H9 (cell line): ENCODE data around the gene NTSR1. TPM values are rescaled to one million over a fixed set of nuclear protein-coding genes. Genes with fewer than 3 reads are reported as not detected.

Experiments
- DNase-seq: peaks from one replicate; pipeline ENCODE4 v3.0.0-alpha.2; 2017
- H2AFZ ChIP-seq: one replicate; pipeline ENCODE4 v1.6.1; 2013; ENCODE audit warnings: mild to moderate bottlenecking, low read length, control low read depth, moderate library complexity
- H2AK5ac ChIP-seq: 2 replicates; pipeline ENCODE4 v1.6.1; 2013; ENCODE audit warnings: low read length, control low read depth, mixed read lengths; ENCODE audit not compliant: insufficient read length
- H2BK120ac ChIP-seq: one replicate; pipeline ENCODE4 v1.6.1; 2013; ENCODE audit warnings: low read depth, mild to moderate bottlenecking, low read length, control low read depth, inconsistent platforms; ENCODE audit not compliant: poor library complexity, severe bottlenecking
- H2BK12ac ChIP-seq: 2 replicates; pipeline ENCODE4 v1.6.1; 2013; ENCODE audit warnings: low read length, control low read depth, mixed read lengths, low read depth; ENCODE audit not compliant: insufficient read length
- H2BK15ac ChIP-seq: 2 replicates; pipeline ENCODE4 v1.6.1; 2013; ENCODE audit warnings: low read depth, low read length, control low read depth
- H2BK20ac ChIP-seq: one replicate; pipeline ENCODE4 v1.6.1; 2013; ENCODE audit warnings: low read depth, mild to moderate bottlenecking, low read length, control low read depth, inconsistent platforms; ENCODE audit not compliant: poor library complexity, severe bottlenecking
- H2BK5ac ChIP-seq: 2 replicates; pipeline ENCODE4 v1.6.1; 2013; ENCODE audit warnings: low read length, control low read depth, mixed read lengths; ENCODE audit not compliant: insufficient read length
- H3K14ac ChIP-seq: 2 replicates; pipeline ENCODE4 v1.6.1; 2013; ENCODE audit warnings: low read length, control low read depth; ENCODE audit not compliant: insufficient read depth
- H3K18ac ChIP-seq: 2 replicates; pipeline ENCODE4 v1.6.1; 2013; ENCODE audit warnings: low read depth, mild to moderate bottlenecking, mixed read lengths, low read length, control low read depth; ENCODE audit not compliant: insufficient read length
- H3K23ac ChIP-seq: 2 replicates; pipeline ENCODE4 v1.6.1; 2013; ENCODE audit warnings: low read length, control low read depth, mixed read lengths, low read depth; ENCODE audit not compliant: insufficient read length
- H3K23me2 ChIP-seq: 2 replicates; pipeline ENCODE4 v1.6.1; 2013; ENCODE audit warnings: low read depth, mild to moderate bottlenecking, mixed read lengths, low read length, control low read depth; ENCODE audit not compliant: insufficient read length, poor library complexity, severe bottlenecking
- H3K27ac ChIP-seq: 2 replicates; pipeline ENCODE4 v1.5.1; 2013; ENCODE audit warnings: low read length, control low read depth, mixed read lengths, low read depth; ENCODE audit not compliant: insufficient read length
- H3K27me3 ChIP-seq: 2 replicates; pipeline ENCODE4 v1.6.1; 2013; ENCODE audit warnings: low read length, control low read depth, inconsistent platforms; ENCODE audit not compliant: insufficient read depth
- H3K4ac ChIP-seq: 2 replicates; pipeline ENCODE4 v1.6.1; 2013; ENCODE audit warnings: low read depth, mild to moderate bottlenecking, control low read depth, inconsistent platforms, low read length, moderate library complexity
- H3K4me1 ChIP-seq: 2 replicates; pipeline ENCODE4 v1.6.1; 2013; ENCODE audit warnings: low read length, control low read depth, inconsistent platforms; ENCODE audit not compliant: insufficient read depth
- H3K4me2 ChIP-seq: 2 replicates; pipeline ENCODE4 v1.6.1; 2013; ENCODE audit warnings: low read length, control low read depth, mixed read lengths; ENCODE audit not compliant: insufficient read length, insufficient read depth
- H3K56ac ChIP-seq: 2 replicates; pipeline ENCODE4 v1.6.1; 2013; ENCODE audit warnings: low read depth, mild to moderate bottlenecking, mixed read lengths, low read length, control low read depth; ENCODE audit not compliant: insufficient read length
- H3K79me1 ChIP-seq: 2 replicates; pipeline ENCODE4 v1.6.1; 2013; ENCODE audit warnings: low read depth, mild to moderate bottlenecking, moderate library complexity, low read length, control low read depth, inconsistent platforms; ENCODE audit not compliant: insufficient read depth, poor library complexity, severe bottlenecking
- H3K79me2 ChIP-seq: 2 replicates; pipeline ENCODE4 v1.6.1; 2013; ENCODE audit warnings: low read length, control low read depth, inconsistent platforms; ENCODE audit not compliant: insufficient read depth
- H3K9ac ChIP-seq: 2 replicates; pipeline ENCODE4 v1.6.1; 2013; ENCODE audit warnings: low read length, control low read depth, mixed read lengths; ENCODE audit not compliant: insufficient read length; ENCODE audit errors: extremely low read depth
- H3K9me3 ChIP-seq: one replicate; pipeline ENCODE4 v1.6.1; 2013; ENCODE audit warnings: low read depth, low read length, inconsistent platforms; ENCODE audit not compliant: control insufficient read depth
- H3T11ph ChIP-seq: one replicate; pipeline ENCODE4 v1.6.1; 2013; ENCODE audit warnings: mild to moderate bottlenecking, low read length, control low read depth, inconsistent platforms
- H4K20me1 ChIP-seq: one replicate; pipeline ENCODE4 v1.6.1; 2013; ENCODE audit not compliant: control insufficient read depth, insufficient read length, insufficient read depth
- H4K5ac ChIP-seq: 2 replicates; pipeline ENCODE4 v1.6.1; 2013; ENCODE audit warnings: low read depth, mild to moderate bottlenecking, mixed read lengths, low read length, control low read depth; ENCODE audit not compliant: insufficient read length
- H4K8ac ChIP-seq: replicated peaks from 2 replicates; pipeline ENCODE4 v1.6.1; 2013; ENCODE audit warnings: low read length, control low read depth, mixed read lengths, low read depth; ENCODE audit not compliant: insufficient read length
- H4K91ac ChIP-seq: 2 replicates; pipeline ENCODE4 v1.6.1; 2013; ENCODE audit warnings: low read depth, mild to moderate bottlenecking, moderate library complexity, mixed read lengths, low read length, control low read depth; ENCODE audit not compliant: insufficient read length
- H3K27ac Mint-ChIP-seq, 3 experiments: 2 replicates in 2 of 3; 3 replicates in 1 of 3; pipeline ENCODE4 v1.8.0; 2020 to 2021; ENCODE audit warnings: mixed read lengths in 3 of 3, mild to moderate bottlenecking in 1 of 3, moderate library complexity in 1 of 3
- H3K27me3 Mint-ChIP-seq: 2 replicates; pipeline ENCODE4 v1.8.0; 2021; ENCODE audit warnings: low read depth, mild to moderate bottlenecking, moderate library complexity, mixed read lengths
- H3K36me3 Mint-ChIP-seq, 3 experiments: 2 replicates in 2 of 3; 3 replicates in 1 of 3; pipeline ENCODE4 v1.8.0; 2020 to 2021; ENCODE audit warnings: low read depth in 3 of 3, mixed read lengths in 3 of 3; ENCODE audit not compliant: insufficient read depth in 1 of 3
- H3K4me1 Mint-ChIP-seq, 2 experiments: 2 replicates each; pipeline ENCODE4 v1.8.0; 2020; ENCODE audit warnings: mixed read lengths in 2 of 2
- H3K4me3 Mint-ChIP-seq, 2 experiments: 2 replicates in 1 of 2; 3 replicates in 1 of 2; pipeline ENCODE4 v1.8.0; 2020 to 2021; ENCODE audit warnings: mild to moderate bottlenecking in 2 of 2, mixed read lengths in 2 of 2, moderate library complexity in 1 of 2
- H3K9me3 Mint-ChIP-seq, 2 experiments: 2 replicates in 1 of 2; 3 replicates in 1 of 2; pipeline ENCODE4 v1.8.0; 2020; ENCODE audit warnings: mild to moderate bottlenecking in 2 of 2, mixed read lengths in 2 of 2, moderate library complexity in 1 of 2
- WGBS: extraction: QIAGEN DNeasy Blood & Tissue Kit; methylation state at CpG from one replicate; pipeline ENCODE4 v1.1.7; 2013; ENCODE audit warnings: missing lambda C conversion rate, low lambda C conversion rate, mixed read lengths; ENCODE audit not compliant: insufficient read length; ENCODE audit errors: extremely low coverage; 5-methylcytosine and 5-hydroxymethylcytosine counted together
- total RNA-seq: library from RNA; stranded (reverse); gene quantifications from 2 replicates; pipeline ENCODE4 v1.2.1, GENCODE V29; 2021
- TF ChIP-seq, protein P1 (sequence below): fragments of 200-600 bp; sonication (generic); conservative IDR thresholded peaks from 3 replicates; pipeline ENCODE4 v1.8.0; 2021; ENCODE audit warnings: antibody characterized with exemption, mild to moderate bottlenecking

NTSR1 gene
- total RNA-seq, 1 experiment from 2014 or later, result 0.11 TPM

DNA sequence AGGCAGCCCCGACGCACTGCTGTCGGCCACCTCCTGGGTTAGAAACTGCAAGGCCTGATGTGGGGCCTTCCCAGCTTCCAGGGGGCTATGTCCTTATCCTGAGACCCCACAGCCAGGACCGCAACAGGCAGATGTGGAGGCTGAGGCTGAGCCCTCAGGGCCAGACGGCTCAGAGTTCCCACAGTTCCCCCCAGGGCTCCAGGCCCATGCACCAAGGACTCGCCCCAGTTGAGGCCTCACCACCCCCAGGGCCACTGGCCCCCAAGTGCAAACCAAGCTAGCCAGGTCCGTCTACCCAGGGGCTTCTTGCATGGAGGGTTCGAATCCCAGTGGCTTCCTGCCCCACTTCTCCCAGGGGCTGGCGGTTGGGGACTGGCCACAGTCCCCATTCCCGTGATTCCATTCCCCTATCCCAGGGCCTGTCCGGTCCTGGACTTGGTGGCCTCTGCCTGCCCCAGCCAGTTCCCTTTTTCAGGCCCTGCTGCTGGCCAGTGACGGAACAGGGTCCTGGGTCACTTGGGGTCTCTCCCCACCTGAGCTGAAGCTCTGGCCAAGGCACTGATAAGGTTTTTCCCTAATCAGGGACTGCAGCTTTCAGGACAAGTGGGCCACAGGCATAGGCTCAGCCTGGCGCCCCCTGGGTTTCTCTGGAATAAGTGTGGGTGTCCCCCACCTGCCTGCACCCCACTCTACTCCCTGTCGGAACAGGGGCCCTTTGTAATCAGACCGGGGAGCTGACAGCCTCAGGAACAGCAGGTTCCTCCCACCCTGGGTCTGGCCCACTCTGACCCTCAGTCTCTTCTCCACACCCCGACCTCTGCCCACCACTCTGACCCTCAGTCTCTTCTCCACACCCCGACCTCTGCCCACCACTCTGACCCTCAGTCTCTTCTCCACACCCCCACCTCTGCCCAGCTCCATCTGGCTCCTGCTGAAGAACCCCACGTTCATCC is 44.3 kb upstream of the NTSR1 start:
- no peaks in the 10 kb centered on the region for H3K4me1 ChIP-seq
- no peak overlapping the region for H3K4me2 ChIP-seq
- H2AK5ac ChIP-seq, result no peak overlapping the region
- no CpG with 5 or more reads among the region's 18 CpGs for WGBS
- H2AFZ ChIP-seq, result no peak overlapping the region
- no peak overlapping the region for H4K5ac ChIP-seq
- no peaks in the 10 kb centered on the region for H3K79me2 ChIP-seq
- TF ChIP-seq, protein P1, sequence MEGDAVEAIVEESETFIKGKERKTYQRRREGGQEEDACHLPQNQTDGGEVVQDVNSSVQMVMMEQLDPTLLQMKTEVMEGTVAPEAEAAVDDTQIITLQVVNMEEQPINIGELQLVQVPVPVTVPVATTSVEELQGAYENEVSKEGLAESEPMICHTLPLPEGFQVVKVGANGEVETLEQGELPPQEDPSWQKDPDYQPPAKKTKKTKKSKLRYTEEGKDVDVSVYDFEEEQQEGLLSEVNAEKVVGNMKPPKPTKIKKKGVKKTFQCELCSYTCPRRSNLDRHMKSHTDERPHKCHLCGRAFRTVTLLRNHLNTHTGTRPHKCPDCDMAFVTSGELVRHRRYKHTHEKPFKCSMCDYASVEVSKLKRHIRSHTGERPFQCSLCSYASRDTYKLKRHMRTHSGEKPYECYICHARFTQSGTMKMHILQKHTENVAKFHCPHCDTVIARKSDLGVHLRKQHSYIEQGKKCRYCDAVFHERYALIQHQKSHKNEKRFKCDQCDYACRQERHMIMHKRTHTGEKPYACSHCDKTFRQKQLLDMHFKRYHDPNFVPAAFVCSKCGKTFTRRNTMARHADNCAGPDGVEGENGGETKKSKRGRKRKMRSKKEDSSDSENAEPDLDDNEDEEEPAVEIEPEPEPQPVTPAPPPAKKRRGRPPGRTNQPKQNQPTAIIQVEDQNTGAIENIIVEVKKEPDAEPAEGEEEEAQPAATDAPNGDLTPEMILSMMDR, result no peak
- DNase-seq, result no peak
- Mint-ChIP-seq H3K9me3 (no peaks in the 10 kb centered on the region), H3K4me3 (no peak overlapping the region; a peak in 1 of 5 replicates), H3K36me3 (no peaks in the 10 kb centered on the region), H3K4me1 (peaks cover 8 to 10% of the 10 kb centered on the region in 2 experiments), H3K27me3 (no peaks in the 10 kb centered on the region), H3K27ac (peak overlapping the region in 1 of 3 experiments; percentile 67; a peak in 1 of 7 replicates)
- no peak overlapping the region for H3K9ac ChIP-seq
- H4K91ac ChIP-seq, result no peak overlapping the region
- no peak overlapping the region for H3K18ac ChIP-seq
- no peaks in the 10 kb centered on the region for H3K23me2 ChIP-seq
- no peak overlapping the region for H2BK120ac ChIP-seq
- no peaks in the 10 kb centered on the region for H3K79me1 ChIP-seq
- no peak overlapping the region for H2BK12ac ChIP-seq
- H3K4ac ChIP-seq, result no peak overlapping the region
- H4K20me1 ChIP-seq, result no peaks in the 10 kb centered on the region
- H2BK5ac ChIP-seq, result no peak overlapping the region
- no peak overlapping the region for H3K14ac ChIP-seq
- no peak overlapping the region for H3K27ac ChIP-seq
- no peak overlapping the region for H3T11ph ChIP-seq
- H3K23ac ChIP-seq, result no peak overlapping the region
- no peaks in the 10 kb centered on the region for H3K27me3 ChIP-seq
- H2BK15ac ChIP-seq, result no peak overlapping the region
- H2BK20ac ChIP-seq, result no peak overlapping the region
- H3K56ac ChIP-seq, result no peak overlapping the region
- H3K9me3 ChIP-seq, result no peaks in the 10 kb centered on the region
- H4K8ac ChIP-seq, result no peak overlapping the region
